HG02642 (cell line): ENCODE results near the gene OTUD6A.
"Not testable (repeated sequence)": the region's sequence is repeated elsewhere in the genome, so short reads cannot be mapped to it uniquely, and the experiment has no call there.

Experiments
- ATAC-seq: cut with Tn5 transposase; IDR thresholded peaks from one replicate; pipeline ENCODE4 v1.9.1; 2021; ENCODE audit warnings: mild to moderate bottlenecking; ENCODE audit not compliant: unreplicated experiment, poor library complexity

Gene OTUD6A

DNA sequence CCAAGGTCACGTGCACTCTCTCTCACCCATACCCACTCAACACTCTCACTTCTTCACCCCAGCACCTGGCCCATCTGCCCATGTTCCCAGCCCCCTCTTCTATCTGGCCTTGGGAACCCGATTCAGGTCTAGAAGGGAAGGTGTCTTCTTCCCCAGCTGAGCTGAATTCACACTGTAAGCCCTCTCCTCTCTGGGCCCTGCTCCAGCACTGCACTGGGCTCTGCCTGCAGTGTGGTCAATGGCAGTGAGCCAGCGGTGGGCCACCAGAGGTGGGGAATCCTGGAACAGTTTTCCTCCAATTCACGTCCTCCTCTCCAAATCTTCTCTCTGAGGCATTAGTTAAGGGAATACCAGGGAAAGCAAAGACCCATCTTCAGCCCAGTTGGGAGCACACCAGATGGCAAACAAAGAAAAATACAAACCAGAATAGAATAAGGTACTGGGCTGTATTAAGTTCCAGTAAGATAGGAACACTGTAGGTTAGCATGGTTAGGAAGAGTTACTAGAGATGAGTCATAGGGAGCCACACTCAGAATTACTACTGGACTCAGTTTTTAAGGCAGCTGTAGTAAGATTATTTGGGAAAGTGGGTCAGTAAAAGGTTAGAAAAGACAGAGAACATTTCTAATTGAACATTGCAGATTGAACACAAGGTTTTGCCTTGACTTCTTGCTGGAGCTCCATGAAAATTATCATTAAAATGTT is 17.6 kb upstream of the OTUD6A start:
- ATAC-seq = no peak

DNA sequence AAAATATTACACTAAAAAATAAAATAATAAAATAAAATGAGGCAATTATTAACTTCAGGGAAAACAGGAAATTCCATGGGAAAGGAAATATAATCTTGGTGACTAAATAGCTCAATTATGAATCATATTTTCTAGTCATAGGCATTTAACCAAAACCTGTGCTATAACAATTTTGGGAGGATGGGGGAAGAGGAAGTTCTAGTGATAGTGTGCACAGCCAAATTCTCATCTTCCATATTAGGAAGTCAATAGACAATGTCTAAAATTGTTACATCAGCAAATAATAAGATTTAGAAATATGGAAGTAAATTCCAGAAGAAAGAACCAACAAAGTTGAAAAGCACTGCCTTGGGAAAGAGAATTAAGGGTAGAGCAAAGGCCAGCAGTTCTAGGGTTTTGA is 15.3 kb upstream of the OTUD6A start:
- no peak for ATAC-seq

DNA sequence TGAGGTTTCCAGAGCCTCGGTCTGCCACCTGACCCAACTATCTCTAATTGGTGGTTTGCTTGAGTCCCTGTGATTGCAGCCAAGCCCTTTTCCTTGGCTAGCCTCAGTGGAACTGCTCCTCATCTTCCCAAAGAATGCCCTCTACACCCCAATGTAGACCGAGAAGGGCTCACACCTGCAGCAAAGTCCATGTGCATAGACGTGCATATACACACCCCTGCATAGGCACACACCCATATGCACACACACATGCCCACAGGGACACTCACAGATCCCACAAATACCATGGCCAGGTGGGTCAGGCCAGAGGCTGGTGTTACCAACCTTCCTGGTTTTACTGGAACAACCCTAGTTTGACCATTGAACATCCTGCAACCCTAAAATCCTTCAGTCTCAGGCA is 12.9 kb upstream of the OTUD6A start:
- ATAC-seq = no peak

DNA sequence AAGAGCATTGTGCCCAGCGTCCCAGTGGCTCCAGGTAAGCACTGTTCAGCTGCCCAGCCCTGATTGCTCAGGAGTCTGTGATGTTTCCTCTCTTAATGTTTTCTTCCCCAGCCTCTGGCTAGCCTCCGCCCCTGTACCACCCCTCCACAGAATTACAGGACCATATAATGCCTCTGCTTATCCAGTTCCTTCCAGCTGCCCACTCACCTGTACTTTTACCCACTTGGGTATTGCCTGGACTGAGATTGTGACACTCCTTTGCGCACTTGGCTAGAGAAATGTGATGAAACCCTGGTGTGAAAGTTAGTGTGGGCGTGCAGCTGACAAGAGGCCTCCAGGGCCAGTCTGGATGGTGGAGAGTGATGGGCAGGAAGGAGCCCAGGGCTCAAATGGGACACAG is 12.3 kb upstream of the OTUD6A start, which contains the start of gene AWAT2:
Gene AWAT2, minus strand, starts transcription at position 14 of the 400 bp plus-strand sequence. Its CDS starts 6 bp downstream, at position 8.
- ATAC-seq = no peak

DNA sequence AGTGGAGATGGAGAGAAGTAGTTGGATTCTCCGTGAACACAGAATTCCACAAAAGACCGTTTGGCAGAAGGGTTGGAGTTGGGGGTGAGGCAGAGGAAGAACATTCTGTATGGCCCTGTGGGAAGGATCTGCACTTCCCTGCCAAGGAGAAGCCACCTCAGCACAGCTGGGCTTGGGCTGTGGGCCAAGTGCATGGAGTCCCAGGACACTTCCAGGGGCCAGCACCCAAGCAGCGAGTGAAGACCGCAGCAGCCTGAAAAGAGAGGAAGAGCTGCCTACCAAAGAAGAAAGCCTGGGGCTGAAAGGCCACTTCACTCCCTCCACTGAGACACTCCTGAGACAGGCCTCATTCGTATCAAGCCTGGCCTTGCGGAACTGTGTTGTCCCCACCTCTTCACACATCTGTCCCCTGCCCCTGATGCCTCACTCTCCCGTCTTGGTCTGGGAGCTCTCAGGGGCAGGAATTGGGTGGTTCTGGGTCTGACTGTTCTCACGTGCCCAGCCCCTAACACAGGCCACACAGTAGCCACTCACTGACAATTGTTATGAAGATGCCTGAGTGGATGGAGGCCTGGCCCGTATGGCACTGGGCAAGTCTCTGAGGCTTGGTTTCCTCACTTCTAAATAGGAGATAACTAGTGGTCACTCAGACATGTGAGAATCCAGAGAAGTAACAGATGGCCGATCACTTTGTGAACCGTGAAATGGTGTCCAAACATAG is 9.2 kb upstream of the OTUD6A start:
- no peak for ATAC-seq

DNA sequence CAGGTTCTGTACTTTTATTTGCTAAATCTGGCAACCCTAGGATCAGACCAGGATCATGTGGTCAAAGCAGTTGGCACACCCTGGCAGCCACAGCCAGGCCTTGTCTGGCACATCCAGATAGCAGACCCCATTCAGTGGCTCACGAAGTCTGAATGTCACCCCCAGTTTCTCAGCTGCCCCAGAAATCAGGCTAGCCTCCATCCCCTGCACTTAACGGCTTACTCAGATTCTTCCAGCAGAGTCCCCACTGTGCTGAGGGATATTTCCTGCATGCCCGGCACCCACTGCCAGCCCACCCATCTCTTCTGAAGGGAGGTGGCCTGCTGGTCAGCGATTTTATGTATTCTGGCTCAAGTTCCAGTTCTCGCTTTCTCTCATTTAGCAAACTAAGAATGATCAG is 7.9 kb upstream of the OTUD6A start:
- no peak for ATAC-seq

DNA sequence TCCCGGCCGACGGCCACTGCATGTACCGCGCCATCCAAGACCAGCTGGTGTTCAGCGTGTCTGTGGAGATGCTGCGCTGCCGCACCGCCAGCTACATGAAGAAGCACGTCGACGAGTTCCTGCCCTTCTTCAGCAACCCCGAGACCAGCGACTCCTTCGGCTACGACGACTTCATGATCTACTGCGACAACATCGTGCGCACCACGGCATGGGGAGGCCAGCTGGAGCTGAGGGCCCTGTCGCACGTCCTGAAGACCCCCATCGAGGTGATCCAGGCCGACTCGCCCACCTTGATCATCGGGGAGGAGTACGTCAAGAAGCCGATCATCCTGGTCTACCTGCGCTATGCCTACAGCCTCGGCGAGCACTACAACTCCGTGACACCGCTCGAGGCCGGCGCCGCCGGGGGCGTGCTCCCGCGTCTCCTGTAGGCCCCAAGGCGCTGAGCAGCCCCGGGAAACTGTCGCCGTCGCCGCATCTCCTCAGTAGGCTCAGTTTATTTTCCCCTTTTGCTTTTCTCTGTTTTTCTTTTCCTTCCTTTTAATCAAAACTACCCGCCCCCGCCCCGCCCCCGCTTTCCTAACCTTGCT is 799 bp downstream of the OTUD6A start:
- no peak for ATAC-seq

DNA sequence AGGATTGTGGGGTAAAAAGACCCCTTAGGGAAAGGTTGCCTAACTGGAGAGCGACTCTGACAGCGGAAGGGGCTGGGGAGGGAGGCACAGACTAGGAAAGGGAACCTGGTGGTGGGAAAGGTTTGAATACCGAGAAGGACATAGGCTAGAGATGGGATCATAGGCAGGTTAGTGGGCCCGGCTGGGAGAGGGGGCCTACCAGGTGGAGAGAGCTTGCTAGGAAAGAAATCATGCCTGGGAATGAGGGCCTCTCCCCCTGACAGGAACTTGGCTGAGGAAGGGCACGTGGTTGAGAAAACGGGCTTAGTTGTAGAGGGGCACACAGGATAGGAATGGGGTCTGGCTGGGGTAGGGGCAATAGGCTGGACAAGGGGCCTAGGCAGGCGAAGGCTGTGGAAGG is 4.4 kb downstream of the OTUD6A start:
- ATAC-seq = no peak

DNA sequence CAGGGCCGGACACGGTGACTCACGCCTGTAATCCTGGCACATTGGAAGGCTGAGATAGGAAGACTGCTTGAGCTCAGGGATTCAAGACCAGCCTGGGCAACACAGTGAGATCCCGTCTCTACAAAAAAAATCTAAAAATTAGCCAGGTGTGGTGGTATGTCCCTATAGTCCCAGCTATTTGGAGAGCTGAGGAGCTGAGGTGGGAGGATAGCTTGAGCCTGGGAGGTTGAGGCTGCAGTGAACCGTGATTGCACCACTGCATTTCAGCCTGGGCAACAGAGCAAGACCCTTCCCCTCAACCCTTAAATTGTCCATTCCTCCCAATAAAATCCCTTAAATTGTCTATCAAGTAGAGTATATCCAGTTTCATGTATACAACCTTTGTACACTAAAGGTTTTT is 17.0 kb downstream of the OTUD6A start:
- no peak for ATAC-seq

DNA sequence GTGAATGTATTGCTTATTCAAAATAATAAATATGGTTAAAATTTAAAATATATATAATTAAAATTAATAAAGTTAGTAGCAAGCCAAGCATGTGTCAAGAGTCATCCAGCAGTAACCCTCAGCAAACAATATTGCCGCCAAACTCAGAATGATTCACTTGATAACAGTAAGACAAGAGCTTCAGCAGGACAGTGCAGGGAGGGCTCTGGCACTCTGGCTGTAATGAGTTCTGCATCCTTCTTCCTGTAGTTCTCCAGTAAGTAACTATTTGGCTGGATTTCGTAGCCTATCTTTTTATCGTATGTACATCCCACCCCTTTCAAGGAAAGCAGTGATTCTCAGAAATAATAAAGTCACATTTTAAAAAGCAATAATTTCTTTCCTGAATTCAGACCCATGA is 17.6 kb downstream of the OTUD6A start:
- no peak for ATAC-seq

DNA sequence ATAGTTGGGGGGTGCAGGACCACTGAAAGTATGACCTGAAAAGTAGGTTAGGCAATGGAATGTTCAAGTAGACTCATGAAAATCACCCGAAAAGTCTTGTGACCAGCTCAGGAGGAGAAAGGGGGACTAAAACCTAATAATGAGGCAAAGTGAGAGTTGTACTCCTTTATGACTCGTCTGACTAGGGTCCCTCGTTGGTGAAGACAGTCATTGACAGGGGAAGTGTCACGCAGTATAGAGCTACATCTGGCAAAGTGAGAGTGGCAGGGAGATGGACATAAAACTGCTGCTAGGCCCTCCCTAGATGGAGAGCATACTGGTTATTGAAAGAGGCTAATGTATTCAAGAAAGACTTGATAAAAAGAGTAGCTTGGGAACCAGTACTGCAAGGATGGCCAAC is 20.5 kb downstream of the OTUD6A start:
- no peak for ATAC-seq

DNA sequence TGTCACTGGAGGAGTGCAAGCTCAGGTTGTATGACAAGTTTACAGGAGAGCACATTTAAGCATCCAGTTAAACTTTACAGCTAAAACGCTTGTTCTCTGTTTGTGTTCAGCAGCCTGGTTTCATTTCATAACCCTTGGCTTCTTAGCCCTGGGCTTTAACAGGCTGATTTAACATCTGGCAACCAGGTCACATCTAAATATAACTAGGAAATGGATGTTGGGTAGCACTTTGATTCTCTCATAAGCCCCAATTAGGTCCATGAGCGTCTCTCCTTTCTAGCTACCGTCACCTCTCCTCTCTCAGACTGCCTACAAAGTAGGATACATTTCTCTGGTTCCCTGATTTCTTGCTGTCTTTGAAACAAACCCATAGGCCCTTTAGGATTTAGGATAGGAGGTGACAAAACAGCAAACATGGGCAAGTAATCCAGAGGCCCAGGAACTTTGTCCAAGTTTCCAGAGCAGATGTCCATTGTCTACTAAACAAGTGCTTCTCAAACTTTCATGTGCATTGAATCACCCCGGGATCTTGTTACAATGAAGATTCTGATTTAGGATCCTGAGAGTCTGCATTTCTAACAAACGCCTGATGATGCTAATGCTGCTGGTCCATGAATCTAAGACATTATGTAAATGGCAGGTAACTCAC is 22.5 kb downstream of the OTUD6A start:
- ATAC-seq = no peak

DNA sequence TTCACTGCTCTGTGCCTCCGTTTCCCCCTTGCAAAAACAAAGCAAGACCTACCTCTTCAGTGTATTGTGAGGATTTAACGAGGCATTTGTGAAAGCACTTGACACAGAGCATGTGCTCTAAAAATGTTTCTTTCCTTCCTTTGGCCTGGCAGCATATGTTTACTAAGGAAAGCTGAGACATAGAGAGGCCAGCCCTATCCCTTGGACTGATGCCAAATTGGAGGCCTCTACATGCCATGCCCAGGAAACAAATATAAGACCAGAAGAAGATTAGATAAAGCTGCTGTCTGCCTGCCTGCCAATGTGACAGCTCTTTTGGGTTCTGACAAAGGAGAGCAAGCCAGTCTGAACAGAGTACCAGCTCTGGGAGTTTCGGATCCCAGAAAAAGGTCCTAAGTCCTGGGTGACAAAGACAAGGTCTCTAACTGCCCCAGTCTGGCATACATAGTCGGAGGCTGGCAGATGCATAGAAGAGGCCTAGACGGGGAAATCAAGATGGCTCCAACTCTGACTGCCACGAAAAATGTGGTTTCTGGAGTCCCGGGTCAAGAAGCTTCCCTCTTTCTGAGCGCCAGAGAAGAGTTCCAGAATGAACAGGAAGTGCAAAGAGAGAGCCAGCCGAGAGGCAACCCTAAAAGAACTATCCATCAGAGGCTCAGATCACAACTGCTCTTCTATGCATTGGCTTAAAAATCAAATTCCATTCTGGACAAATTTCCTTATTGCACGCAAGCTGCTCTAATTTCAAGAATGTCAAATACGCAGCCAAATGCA is 25.8 kb downstream of the OTUD6A start:
- ATAC-seq = no peak

DNA sequence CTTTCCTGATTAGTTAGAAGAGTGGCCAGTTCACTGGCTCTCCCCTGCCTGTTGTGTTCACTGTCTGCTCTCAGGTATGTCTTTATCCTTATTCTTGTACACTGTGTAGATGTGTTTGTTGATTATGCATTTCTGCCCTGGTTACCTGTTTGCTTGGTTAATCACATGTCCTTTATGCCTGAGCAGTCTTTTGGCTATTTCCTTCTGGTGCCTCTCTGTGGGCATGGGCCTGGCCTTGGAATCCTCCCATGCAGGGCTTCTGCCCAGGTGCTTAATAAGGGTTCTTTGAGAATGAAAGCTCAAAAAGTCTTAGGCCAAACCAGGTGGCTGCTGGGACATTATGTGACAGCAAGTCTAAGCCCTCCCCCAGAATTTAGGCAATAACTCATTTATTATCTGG is 26.5 kb downstream of the OTUD6A start:
- ATAC-seq = no peak

DNA sequence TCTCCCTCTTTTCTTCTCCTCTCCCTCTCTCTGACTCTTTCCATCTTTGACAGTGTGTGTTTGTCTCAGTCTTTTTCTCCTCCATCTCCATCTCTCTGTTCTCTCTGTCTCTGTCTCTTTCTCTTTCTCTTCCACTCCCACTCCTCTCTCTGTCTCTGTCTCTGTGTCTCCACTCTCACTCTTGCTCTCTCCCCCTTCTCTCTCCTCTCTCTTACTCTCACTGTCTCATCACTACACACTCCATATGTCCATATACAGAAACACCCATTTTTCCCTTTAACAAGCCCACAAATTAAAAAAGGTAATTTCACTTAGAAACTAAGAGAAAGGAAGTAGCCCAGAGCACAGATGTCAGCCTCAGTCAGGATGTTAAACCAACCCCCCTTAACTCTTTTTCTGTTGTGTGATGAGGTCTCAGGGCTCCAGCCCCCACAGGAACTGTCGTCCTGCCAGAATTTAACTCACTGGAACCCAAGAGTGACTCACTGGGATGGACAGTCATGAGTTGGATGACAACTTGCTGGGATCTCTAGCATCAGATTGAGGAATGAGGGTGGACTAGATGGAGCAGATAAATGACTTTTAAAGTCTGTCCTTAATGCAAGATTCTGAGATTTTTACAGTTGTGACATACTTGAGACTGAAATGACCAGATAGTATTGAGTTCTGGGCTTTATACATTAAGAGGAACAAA is 27.5 kb downstream of the OTUD6A start:
- no peak for ATAC-seq

DNA sequence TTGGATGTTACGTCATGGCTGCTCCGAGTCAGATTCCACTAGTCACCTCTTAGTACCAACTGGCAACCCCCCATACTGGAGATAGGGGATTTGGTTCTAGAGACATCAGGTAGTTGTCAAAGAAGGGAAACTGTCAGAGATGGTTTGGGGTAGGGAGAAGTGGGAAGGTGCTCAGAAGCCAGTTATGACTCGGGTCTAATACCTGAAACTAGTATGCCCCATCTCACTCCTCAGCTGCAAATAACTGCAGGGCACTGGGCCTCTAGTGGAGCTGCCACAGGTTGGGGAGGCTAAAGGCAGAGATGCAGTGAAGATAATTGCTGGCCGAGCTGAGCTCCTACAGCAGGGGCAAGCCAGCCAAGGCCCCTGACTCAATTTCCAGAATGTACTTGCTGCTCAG is 30.0 kb downstream of the OTUD6A start:
- ATAC-seq = peak; percentile 47

DNA sequence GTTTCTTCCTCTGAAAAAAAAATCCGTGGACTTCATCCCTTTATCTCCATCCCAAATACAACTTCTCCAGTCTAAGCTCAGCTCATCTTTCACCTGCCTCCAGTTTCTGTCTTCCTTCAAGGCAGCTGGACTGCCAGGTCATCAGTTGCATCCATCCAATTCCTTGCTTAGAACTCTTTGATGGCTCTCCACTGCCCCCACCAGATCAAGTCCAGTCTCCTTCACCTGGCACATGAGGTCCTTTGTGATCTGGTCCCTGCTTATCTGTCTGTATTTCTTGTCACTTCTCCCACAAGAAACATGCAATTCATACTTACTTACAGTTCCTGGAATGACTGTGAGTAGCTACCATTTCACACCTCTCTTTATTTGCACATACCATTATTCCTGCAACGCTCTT is 33.8 kb downstream of the OTUD6A start:
- no peak for ATAC-seq

DNA sequence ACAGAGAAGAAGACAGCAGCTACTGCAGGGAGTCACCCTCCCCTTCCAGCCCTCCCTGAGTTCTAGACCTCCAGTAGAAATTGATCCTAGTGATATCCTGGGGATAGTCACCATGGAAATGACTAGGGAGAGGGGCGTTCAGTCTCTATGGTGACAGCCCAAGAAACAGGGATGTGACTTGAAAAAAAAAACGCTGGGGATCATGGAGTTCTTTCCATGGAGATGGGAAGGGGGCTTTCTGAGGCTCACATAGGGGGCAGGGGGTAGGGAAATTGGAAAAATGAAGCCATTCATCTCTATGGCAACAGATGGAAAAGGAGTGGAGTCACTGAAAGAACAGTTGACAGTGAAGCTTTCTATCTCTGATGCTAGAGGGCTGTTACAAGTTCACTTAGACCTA is 43.0 kb downstream of the OTUD6A start:
- ATAC-seq = no peak

DNA sequence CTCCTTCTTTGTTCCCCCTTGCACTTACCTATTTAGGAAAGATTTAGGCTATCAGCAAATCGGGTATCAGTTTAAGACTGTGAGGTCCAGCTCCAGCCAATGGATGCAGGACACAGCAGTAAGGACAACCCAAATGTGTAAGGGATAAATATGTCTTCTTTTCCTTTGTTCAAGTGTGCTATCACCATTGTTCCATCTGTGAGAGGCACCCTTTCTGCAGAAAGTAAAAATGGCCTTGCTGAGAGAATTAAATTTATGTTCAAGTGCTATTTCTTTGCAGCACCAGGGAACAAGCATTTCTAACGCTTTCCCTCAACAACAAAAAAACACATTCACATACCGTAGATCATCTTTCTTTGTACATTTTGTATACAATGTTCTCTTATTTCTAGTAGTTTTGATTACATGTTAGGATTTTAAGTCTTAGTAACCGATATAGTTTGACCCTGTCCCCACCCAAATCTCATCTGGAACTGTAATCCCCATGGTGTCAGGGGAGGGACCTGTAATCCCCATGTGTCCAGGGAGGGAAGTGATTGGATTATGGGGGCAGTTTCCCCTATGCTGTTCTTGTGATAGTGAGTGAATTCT is 49.3 kb downstream of the OTUD6A start:
- not testable (repeated sequence) for ATAC-seq
